GM19043 (cell line): Measurements from ENCODE around the gene MAGEA2B.
"Not testable (repeated sequence)": the region's sequence is repeated elsewhere in the genome, so short reads cannot be mapped to it uniquely, and the experiment has no call there.

ENCODE experiments used
- ATAC-seq: cut with Tn5 transposase; IDR thresholded peaks from one replicate; pipeline ENCODE4 v1.9.1; 2021; ENCODE audit warnings: low read depth; ENCODE audit not compliant: unreplicated experiment

The MAGEA2B gene

GRCh38 chrX:152754871-152755270 is 40.4 kb downstream of the MAGEA2B start:
- not testable (repeated sequence) for ATAC-seq

DNA sequence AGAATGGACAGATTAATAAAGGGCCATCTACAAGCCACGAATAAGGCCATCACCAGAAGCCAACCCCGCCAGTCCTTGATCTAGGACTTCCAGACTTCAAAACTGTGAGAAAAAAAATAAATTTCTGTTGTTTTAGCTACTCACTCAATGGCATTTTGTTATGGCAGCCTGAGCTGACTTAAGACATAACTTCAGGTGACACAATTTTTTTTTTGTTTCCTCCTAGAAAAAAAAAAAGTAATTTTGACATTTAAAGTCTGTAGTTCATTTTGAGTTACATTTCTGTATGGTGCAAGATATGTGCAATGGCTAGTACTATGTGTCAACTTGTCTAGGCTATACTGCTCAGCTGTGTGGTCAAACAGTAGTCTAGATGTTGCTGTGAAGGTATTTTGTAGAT is 44.5 kb downstream of the MAGEA2B start, which contains the start of gene CSAG3:
TSS of gene CSAG3 (plus strand) at position 301 of the 400 bp plus-strand sequence.
- not testable (repeated sequence) for ATAC-seq

DNA sequence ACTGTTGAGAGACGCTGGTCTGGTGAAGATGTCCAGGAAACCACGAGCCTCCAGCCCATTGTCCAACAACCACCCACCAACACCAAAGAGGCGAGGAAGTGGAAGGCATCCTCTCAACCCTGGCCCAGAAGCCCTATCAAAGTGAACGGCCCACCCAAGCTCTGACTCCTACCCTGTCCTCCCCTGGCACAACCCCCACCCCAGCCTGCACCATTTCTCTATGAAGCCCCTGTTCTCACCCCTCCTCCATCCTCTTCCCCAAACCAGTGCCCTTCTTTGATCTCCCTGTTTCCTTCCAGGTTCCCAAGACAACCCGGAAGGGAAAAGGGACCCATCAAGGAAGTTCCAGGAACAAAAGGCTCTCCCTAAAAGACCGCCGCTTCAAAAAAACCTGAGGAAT is 45.1 kb downstream of the MAGEA2B start:
- not testable (repeated sequence) for ATAC-seq

DNA sequence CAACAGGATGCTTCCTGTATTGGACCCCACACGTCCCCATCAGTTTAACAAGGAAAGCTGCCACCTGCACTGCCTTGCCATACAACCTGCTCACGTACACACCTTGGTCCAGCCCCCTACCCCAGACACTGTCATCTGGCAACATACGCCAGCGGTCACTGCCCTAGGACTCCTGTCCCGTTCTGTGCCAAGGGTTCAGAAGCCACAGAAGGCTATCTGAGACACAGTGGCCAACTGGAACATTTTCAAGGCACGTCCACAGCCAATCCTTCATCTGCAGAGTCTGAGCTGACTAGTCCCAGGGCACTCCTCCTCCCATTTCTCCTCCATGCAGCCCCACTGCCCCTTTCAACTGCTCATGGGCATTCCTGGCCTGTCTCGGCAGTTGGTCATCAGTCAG is 47.2 kb downstream of the MAGEA2B start:
- ATAC-seq: not testable (repeated sequence)

GRCh38 chrX:152766562-152766961 is 52.1 kb downstream of the MAGEA2B start:
- not testable (repeated sequence) for ATAC-seq
